A549 (cell line): Measurements from ENCODE around the gene KREMEN1.

Experiments
- BHLHE40 ChIP-seq: IDR thresholded peaks from 2 replicates; pipeline ENCODE4 v1.6.1; 2012; ENCODE audit warnings: low read depth, low read length, inconsistent platforms
- E2F6 ChIP-seq: IDR thresholded peaks from 2 replicates; pipeline ENCODE4 v1.6.1; 2012; ENCODE audit warnings: low read depth, borderline replicate concordance
- HDAC2 ChIP-seq: fragments of 200-600 bp; sonication (generic); IDR thresholded peaks from 2 replicates; pipeline ENCODE4 v1.6.1; 2016
- HOXA7 ChIP-seq: fragments of 250-450 bp; sonication (Bioruptor Pico); IDR thresholded peaks from 2 replicates; pipeline ENCODE4 v1.5.0; 2020; ENCODE audit warnings: mild to moderate bottlenecking, moderate library complexity
- JUN ChIP-seq, 2 experiments: fragments of >200 bp; sonication (Bioruptor Twin); formaldehyde crosslinking; IDR thresholded peaks; 2 replicates in 1 of 2; 3 replicates in 1 of 2; pipeline ENCODE4 v1.6.1; 2016 to 2017
- KDM1A ChIP-seq: fragments of 200-600 bp; sonication (generic); IDR thresholded peaks from 2 replicates; pipeline ENCODE4 v1.6.1; 2016; ENCODE audit warnings: low read depth, mild to moderate bottlenecking
- MYC ChIP-seq: IDR thresholded peaks from 2 replicates; pipeline ENCODE4 v1.6.1; 2012; ENCODE audit warnings: mild to moderate bottlenecking, inconsistent platforms, low read length, improper control_type of control experiment, borderline replicate concordance
- POLR2A ChIP-seq: IDR thresholded peaks from 2 replicates; pipeline ENCODE4 v1.6.1; 2012; ENCODE audit warnings: mild to moderate bottlenecking, low read length
- USF2 ChIP-seq: fragments of 450-650 bp; IDR thresholded peaks from 2 replicates; pipeline ENCODE4 v1.6.1; 2014; ENCODE audit warnings: antibody characterized with exemption
- TF ChIP-seq, protein P1 (sequence below): IDR thresholded peaks from 2 replicates; pipeline ENCODE4 v1.6.1; 2012
- TF ChIP-seq, protein P2 (sequence below): fragments of >200 bp; sonication (Bioruptor Twin); formaldehyde crosslinking; IDR thresholded peaks from 3 replicates; pipeline ENCODE4 v1.5.1; 2016
- TF ChIP-seq, protein P3 (sequence below): fragments of 200-600 bp; sonication (generic); IDR thresholded peaks from 2 replicates; pipeline ENCODE4 v1.6.1; 2016; ENCODE audit warnings: antibody characterized with exemption, mild to moderate bottlenecking, moderate library complexity
- TF ChIP-seq, protein P4 (sequence below): fragments of 250-450 bp; sonication (Bioruptor Pico); IDR thresholded peaks from 2 replicates; pipeline ENCODE4 v1.5.0; 2020; ENCODE audit warnings: low read depth, mild to moderate bottlenecking, moderate library complexity

- TF ChIP-seq POLR2A (no peak), HOXA7 (no peak), JUN (IDR thresholded peaks at IDR 0.05) (no peak), E2F6 (no peak), USF2 (no peak), KDM1A (no peak), HDAC2 (no peak), MYC (no peak), BHLHE40 (no peak)
- TF ChIP-seq, protein P1, sequence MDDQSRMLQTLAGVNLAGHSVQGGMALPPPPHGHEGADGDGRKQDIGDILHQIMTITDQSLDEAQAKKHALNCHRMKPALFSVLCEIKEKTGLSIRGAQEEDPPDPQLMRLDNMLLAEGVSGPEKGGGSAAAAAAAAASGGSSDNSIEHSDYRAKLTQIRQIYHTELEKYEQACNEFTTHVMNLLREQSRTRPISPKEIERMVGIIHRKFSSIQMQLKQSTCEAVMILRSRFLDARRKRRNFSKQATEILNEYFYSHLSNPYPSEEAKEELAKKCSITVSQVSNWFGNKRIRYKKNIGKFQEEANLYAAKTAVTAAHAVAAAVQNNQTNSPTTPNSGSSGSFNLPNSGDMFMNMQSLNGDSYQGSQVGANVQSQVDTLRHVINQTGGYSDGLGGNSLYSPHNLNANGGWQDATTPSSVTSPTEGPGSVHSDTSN = no peak
- TF ChIP-seq, protein P2, sequence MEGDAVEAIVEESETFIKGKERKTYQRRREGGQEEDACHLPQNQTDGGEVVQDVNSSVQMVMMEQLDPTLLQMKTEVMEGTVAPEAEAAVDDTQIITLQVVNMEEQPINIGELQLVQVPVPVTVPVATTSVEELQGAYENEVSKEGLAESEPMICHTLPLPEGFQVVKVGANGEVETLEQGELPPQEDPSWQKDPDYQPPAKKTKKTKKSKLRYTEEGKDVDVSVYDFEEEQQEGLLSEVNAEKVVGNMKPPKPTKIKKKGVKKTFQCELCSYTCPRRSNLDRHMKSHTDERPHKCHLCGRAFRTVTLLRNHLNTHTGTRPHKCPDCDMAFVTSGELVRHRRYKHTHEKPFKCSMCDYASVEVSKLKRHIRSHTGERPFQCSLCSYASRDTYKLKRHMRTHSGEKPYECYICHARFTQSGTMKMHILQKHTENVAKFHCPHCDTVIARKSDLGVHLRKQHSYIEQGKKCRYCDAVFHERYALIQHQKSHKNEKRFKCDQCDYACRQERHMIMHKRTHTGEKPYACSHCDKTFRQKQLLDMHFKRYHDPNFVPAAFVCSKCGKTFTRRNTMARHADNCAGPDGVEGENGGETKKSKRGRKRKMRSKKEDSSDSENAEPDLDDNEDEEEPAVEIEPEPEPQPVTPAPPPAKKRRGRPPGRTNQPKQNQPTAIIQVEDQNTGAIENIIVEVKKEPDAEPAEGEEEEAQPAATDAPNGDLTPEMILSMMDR = no peak
- TF ChIP-seq, protein P3, sequence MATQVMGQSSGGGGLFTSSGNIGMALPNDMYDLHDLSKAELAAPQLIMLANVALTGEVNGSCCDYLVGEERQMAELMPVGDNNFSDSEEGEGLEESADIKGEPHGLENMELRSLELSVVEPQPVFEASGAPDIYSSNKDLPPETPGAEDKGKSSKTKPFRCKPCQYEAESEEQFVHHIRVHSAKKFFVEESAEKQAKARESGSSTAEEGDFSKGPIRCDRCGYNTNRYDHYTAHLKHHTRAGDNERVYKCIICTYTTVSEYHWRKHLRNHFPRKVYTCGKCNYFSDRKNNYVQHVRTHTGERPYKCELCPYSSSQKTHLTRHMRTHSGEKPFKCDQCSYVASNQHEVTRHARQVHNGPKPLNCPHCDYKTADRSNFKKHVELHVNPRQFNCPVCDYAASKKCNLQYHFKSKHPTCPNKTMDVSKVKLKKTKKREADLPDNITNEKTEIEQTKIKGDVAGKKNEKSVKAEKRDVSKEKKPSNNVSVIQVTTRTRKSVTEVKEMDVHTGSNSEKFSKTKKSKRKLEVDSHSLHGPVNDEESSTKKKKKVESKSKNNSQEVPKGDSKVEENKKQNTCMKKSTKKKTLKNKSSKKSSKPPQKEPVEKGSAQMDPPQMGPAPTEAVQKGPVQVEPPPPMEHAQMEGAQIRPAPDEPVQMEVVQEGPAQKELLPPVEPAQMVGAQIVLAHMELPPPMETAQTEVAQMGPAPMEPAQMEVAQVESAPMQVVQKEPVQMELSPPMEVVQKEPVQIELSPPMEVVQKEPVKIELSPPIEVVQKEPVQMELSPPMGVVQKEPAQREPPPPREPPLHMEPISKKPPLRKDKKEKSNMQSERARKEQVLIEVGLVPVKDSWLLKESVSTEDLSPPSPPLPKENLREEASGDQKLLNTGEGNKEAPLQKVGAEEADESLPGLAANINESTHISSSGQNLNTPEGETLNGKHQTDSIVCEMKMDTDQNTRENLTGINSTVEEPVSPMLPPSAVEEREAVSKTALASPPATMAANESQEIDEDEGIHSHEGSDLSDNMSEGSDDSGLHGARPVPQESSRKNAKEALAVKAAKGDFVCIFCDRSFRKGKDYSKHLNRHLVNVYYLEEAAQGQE = no peak
- TF ChIP-seq, protein P4, sequence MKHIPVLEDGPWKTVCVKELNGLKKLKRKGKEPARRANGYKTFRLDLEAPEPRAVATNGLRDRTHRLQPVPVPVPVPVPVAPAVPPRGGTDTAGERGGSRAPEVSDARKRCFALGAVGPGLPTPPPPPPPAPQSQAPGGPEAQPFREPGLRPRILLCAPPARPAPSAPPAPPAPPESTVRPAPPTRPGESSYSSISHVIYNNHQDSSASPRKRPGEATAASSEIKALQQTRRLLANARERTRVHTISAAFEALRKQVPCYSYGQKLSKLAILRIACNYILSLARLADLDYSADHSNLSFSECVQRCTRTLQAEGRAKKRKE (CRISPR knock-in tag) = no peak
These were observed 16.4 kb upstream of the KREMEN1 start for GRCh38 chr22:29056472-29056871.
